GM21447 (cell line): Measurements from ENCODE around the gene CABP2.
"Not testable (repeated sequence)": the region's sequence is repeated elsewhere in the genome, so short reads cannot be mapped to it uniquely, and the experiment has no call there.

Experiments used
- ATAC-seq: cut with Tn5 transposase; IDR thresholded peaks from one replicate; pipeline ENCODE4 v1.9.1; 2021; ENCODE audit not compliant: unreplicated experiment

Gene CABP2

DNA sequence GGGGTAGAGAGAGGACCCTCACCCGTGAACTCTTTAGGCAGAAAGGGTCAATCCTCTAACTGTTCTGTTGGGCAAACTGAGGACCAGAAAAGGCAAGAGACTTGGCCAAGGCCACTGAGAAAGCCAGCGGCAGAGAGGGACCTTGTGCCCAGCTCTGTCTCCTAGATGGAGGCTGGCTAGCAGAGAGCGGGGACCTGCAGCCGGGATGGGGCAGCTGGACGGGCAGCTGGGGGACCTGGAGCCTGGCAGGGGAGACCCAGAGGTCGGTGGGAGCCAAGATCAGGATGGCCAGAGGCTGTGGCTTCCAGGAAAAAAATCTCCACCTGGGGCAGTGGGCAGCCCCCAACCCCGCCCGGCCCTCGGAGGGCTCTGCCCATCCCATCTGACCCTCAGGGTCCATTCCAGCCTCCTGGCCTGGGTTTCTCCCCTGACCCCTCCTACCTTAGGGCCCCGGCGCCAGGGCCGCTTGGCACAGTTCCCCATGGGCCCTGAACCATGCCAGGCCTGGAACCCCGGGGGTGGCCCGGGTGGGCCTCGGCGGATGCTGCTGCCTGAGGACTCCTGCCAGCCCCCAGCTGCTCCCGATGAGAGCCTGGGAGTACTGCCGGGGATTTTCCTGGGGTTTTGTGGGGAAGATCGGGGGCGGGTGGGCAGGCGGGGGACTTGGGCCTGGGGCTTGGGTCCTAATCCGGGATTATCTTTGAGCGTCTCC lies at the start of gene CABP2:
CABP2 (minus strand) TSS at position 603 of the 712 bp plus-strand sequence; CDS start at position 483, 120 bp downstream.
- no peak for ATAC-seq

DNA sequence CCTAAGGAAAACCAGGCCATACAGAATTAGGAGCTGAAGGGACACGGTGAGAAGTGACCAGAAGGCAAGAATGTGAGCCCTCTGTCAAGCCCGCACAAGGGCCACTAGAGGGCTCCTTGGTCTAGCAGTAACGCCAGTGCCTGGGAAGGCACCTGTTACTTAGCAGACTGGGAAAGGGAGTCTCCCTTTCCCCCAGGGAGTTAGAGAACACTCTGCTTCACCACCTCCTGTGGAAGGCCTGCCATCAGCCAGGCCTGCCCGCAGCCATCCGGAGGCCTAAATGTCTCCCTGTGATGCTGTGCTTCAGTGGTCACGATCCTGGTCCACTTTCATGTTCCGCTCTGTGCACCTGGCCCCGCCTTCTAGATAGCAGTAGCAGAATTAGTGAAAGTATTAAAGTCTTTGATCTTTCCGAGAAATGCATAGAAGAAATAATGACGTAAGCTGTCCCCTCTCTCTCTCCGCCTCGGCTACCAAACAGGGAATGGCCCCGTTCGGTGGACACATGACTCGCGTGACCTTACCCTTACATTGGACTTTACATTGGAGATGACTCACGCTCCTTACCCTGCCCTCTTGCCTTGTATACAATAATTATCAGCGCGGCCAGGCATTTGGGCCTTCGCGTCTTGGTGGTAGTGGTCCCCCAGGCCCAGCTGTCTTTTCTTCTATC lies 49.6 kb upstream of the CABP2 start:
- ATAC-seq: no peak

GRCh38 chr11:67572305-67572704 lies 49.1 kb upstream of the CABP2 start:
- no peak for ATAC-seq

- ATAC-seq: no peak
Measured at GRCh38 chr11:67571443-67571842, 48.2 kb upstream of the CABP2 start.

DNA sequence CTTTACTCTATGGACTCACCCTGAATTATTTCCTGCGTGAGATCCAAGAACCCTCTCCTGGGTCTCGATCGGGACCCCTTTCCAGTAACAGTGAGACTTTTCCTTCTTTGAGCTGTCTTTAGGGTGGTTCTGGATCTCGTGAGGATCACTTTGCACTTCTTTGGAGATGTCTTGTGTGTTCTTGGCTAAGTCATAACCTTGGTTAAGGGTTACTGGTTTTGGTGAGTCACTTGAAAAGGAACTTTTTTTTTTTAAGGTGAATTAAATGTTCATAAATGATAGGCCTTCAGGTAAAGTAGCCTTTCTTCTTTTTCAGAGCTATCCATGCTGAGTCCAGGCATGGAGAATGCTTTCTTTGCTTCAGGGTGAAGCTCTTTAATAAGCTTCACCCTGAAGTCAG lies 41.0 kb upstream of the CABP2 start:
- no peak for ATAC-seq

GRCh38 chr11:67563705-67564114 lies 40.5 kb upstream of the CABP2 start:
- not testable (repeated sequence) for ATAC-seq

DNA sequence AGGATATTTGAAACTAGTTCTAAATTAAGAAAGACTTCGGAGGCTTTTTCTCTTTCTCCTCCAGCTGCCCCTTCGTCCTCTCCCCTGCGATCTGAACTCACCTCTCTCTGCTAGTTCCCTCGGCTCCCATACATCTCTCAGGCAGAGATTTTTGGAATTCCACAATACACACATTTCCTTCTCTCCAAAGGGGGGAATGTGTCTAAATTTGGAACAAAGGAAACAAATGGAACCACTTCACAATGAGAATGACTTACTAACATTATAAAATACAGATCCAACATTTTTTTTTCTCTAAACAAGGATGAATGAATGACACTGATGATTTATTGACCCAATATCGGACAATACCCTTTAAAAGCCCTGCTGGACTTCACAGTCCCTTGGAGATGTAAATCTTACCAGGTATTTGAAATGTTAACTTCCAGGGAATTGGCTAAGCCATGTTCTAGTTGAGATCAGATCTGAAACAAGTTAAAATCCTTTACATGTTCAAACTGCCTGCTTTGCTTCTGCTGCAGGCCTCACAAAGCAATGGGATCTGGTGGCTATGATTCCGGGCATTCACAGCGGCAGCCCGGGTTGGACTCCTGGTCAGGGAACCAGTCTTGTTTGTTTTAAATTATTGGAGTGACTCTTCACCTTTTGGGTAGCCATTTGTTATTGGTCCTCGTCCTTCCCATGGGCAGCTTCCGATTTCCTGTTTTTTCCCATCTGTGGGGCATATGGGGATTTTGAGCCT lies 39.9 kb upstream of the CABP2 start:
- no peak for ATAC-seq

DNA sequence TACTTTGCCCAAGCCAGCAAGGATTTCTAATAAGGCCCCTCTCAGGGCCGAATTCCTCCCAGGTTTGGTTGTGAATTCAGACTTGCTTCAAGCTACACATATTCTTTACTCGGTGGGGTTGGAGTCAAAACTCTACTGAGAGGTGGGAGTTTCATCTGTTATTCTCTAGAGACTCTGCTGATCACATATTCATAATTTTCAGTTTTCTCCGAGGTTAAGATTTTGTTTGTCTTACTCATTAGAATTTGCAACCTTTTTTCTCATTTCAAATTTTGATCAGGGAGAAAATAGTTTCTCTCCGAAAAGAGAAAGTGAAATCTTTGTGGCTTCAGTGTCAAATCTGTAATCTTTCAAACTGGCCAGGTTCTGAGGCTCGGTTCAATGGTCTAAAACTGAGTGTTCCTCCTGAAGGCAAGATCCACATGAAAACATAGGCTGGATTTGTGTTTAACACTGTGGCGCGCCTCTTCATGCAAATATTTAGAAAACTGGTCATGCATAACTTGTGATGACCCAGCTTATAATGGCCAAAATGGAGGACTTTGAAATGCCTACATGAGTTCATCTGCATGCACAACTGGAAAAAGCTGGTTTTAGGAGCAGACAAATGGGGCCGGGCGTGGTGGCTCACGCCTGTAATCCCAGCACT lies 38.8 kb upstream of the CABP2 start:
- ATAC-seq: peak; percentile 50

GRCh38 chr11:67558084-67558772 lies 35.0 kb upstream of the CABP2 start:
- peak; percentile 51 for ATAC-seq

DNA sequence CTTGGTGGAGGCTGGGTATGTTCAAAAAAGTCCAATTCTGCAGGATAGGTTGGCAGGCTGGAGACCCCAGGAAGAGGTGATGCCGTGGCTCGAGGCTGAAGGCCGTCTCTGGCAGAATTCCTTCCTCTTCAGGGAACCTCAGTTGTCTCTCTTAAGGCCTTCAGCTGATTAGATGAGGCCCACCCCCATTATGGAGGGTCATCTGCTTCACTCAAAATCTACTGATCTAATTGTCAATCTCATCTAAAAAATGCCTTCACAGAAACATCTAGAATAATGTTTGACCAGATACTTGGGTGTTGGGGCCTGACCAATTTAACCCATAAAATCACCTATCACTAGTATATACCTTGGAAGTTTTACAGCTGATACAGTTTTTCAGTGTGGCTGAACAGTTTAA lies 33.0 kb upstream of the CABP2 start:
- ATAC-seq: no peak

DNA sequence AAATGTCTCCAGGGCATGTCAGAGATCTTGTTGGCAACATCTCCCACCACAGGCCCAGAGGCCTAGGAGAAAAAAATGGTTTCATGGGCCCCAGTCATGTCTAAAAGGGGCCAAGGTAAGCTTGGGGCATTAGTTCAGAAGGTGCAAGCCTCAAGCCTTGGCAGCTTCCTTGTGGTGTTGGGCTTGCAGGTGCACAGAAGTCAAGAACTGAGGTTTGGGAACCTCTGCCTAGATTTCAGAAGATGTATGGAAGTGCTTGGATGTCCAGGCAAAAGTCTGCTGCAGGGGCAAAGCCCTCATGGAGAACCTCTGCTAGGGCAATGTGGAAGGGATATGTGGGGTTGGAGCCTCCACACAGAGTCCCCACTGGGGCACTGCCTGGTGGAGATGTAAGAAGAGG lies 28.5 kb upstream of the CABP2 start:
- ATAC-seq: not testable (repeated sequence)

DNA sequence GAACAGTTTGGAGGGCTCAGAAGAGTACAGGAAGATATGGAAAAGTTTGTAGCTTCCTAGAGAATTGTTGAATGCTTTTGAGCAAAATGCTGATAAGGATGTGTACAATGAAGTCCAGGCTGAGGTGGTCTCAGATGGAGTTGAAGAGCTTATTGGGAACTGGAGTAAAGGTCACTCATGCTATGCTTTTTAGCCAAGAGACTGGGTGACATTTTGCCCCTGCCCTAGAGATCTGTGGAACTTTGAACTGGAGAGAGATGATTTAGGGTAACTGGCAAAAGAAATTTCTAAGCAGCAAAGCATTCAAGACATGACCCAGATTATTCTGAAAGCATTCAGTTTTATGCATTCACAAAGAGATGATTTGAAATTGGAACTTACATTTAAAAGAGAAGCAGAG lies 27.9 kb upstream of the CABP2 start:
- ATAC-seq: no peak

- no peak for ATAC-seq
Measured at GRCh38 chr11:67548555-67549110, 25.4 kb upstream of the CABP2 start.

DNA sequence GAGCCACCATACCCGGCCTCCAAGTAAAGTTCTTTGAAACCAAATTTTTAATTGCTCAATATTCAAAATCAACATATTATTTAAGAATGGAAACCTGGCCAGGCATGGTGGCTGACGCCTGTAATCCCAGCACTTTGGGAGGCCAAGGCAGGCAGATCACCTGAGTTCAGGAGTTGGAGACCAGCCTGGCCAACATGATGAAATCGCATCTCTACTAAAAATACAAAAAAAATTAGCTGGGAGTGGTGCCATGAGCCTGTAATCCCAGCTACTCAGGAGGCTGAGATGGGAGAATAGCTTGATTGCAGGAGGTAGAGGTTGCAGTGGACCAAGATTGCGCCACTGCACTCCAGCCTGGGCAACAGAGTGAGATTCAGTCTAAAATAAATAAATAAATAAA lies 24.9 kb upstream of the CABP2 start:
- not testable (repeated sequence) for ATAC-seq

GRCh38 chr11:67545280-67545679 lies 22.0 kb upstream of the CABP2 start:
- no peak for ATAC-seq

- no peak for ATAC-seq
Measured at GRCh38 chr11:67544616-67545242, 21.5 kb upstream of the CABP2 start.

DNA sequence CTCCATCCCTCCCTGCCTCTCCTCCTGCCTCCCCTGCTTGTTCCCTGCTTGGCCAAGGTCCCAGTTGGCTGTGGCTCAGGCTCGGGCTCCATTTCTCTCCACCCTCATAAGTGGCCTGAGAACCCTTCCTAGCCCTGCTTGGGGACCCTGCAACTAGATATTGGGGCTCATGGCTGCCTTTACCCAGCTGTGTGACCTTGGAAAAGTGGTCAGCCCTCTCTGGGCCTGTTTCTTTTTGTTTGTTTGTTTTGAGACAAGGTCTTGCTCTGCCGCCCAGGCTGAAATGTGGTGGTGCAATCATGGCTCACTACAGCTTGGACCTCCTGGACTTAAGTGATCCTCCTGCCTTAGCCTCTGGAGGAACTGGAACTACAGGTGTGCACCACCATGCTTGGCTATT lies 20.3 kb upstream of the CABP2 start:
- ATAC-seq: no peak

- no peak for ATAC-seq
Measured at GRCh38 chr11:67542971-67543370, 19.7 kb upstream of the CABP2 start.

- ATAC-seq: no peak
Measured at GRCh38 chr11:67542169-67542568, 18.9 kb upstream of the CABP2 start.

DNA sequence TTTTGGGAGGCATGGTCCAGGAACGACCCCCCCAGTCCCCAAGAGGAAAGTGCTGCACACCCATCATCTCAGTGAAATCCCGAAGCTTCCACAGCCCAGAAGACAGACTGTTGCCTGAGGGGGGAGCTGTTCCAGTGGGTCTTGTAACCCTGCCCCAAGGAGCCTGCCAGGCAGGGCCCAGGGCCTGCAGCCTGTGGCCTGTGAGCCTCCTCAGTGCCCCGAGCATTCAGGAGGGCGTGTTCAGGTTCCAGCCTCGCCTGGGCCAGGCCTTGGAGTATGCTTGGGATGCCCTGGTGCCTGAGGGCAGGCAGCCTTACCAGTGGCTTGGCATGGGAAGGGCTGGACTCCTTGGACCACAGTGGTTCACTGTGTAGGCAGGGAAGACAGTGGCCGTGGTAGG lies 18.0 kb upstream of the CABP2 start:
- no peak for ATAC-seq
